Stimulated activated CD4-positive, alpha-beta T cell treated with anti-CD3 and anti-CD28 coated beads, Interleukin-2, amount 100 ng/mL, for 4 hours (primary cell): ENCODE data around the gene LMO4.

ENCODE experiments used
- DNase-seq: peaks from one replicate; pipeline ENCODE4 v3.0.0-alpha.2; 2020; ENCODE audit warnings: low read depth

The LMO4 gene

GRCh38 chr1:87358219-87358618 is 29.5 kb downstream of the LMO4 start:
- no peak for DNase-seq

GRCh38 chr1:87359586-87359985 is 30.9 kb downstream of the LMO4 start:
- no peak for DNase-seq

- no peak for DNase-seq
Observed at GRCh38 chr1:87362063-87362833, 33.6 kb downstream of the LMO4 start.

GRCh38 chr1:87362834-87363426 is 34.2 kb downstream of the LMO4 start:
- DNase-seq = no peak

- DNase-seq = no peak
Observed at GRCh38 chr1:87367549-87367948, 38.9 kb downstream of the LMO4 start.

- no peak for DNase-seq
Observed at GRCh38 chr1:87368907-87369306, 40.2 kb downstream of the LMO4 start.

- DNase-seq = no peak
Observed at GRCh38 chr1:87369736-87370478, 41.2 kb downstream of the LMO4 start.

- no peak for DNase-seq
Observed at GRCh38 chr1:87370544-87370943, 41.9 kb downstream of the LMO4 start.

GRCh38 chr1:87379306-87379705 is 50.6 kb downstream of the LMO4 start:
- DNase-seq = no peak

GRCh38 chr1:87386217-87386790 is 57.6 kb downstream of the LMO4 start:
- no peak for DNase-seq

- no peak for DNase-seq
Observed at GRCh38 chr1:87388411-87388810, 59.7 kb downstream of the LMO4 start.

- DNase-seq = no peak
Observed at GRCh38 chr1:87389011-87389410, 60.3 kb downstream of the LMO4 start.

- DNase-seq = no peak
Observed at GRCh38 chr1:87389546-87389945, 60.9 kb downstream of the LMO4 start.

GRCh38 chr1:87392248-87393192 is 63.8 kb downstream of the LMO4 start:
- DNase-seq = no peak

- DNase-seq = no peak
Observed at GRCh38 chr1:87393445-87394085, 64.9 kb downstream of the LMO4 start.

- no peak for DNase-seq
Observed at GRCh38 chr1:87394513-87394912, 65.8 kb downstream of the LMO4 start.

- DNase-seq = no peak
Observed at GRCh38 chr1:87394982-87395381, 66.3 kb downstream of the LMO4 start.
